NCI-H460 (cell line): ENCODE results near the gene PLA2G10. TPM values are rescaled to one million over a fixed set of nuclear protein-coding genes. Genes with fewer than 3 reads are reported as not detected.

Experiments
- small RNA-seq, 2 experiments: library from RNA; depleted of rRNA; stranded (forward); fragments of <200 nt; gene quantifications; one replicate each; pipeline ENCODE3, GENCODE V24; 2014
- total RNA-seq: library from RNA; depleted of rRNA; stranded (reverse); fragments of >200 nt; shearing (Covaris generic); gene quantifications from 2 replicates; pipeline ENCODE4 v1.2.3, GENCODE V29; 2014; rRNA removed

The PLA2G10 gene
- total RNA-seq, 1 experiment from 2014 or later: not detected

Small RNA genes within 50 kb of the gene (small RNA-seq; reads per million reads assigned to genes)
- 0 reads per million in 2 experiments for gene RNU7-125P

Other genes with a start within 250 kb of the PLA2G10 start
- gene PARN, start 64.0 kb downstream of the PLA2G10 start, total RNA-seq: 43.5 and 46.0 TPM in 2 replicates
- gene BFAR, start 61.4 kb downstream of the PLA2G10 start, total RNA-seq: 63.1 and 77.6 TPM in 2 replicates
- gene NPIPA3, start 9.1 kb upstream of the PLA2G10 start, total RNA-seq: 1.3 and 4.9 TPM in 2 replicates
- gene NPIPA2, start 48.2 kb upstream of the PLA2G10 start, total RNA-seq: 2.7 and 3.7 TPM in 2 replicates
- gene NOMO1, start 139.4 kb upstream of the PLA2G10 start, total RNA-seq: 127 and 136 TPM in 2 replicates
- gene NPIPA1, start 243.1 kb upstream of the PLA2G10 start, total RNA-seq: 50.9 and 74.7 TPM in 2 replicates